Fibroblast of skin of left biceps (primary cell): ENCODE results near the gene PITRM1.

Source experiments
- DNase-seq, 2 experiments: peaks; one replicate each; pipeline ENCODE4 v3.0.0-alpha.2; 2013; ENCODE audit warnings: low read depth in 2 of 2

The PITRM1 gene

GRCh38 chr10:3167611-3168330 lies 4.8 kb downstream of the PITRM1 start:
- no peak for DNase-seq

GRCh38 chr10:3166496-3167290 lies 5.9 kb downstream of the PITRM1 start:
- DNase-seq: no peak

DNA sequence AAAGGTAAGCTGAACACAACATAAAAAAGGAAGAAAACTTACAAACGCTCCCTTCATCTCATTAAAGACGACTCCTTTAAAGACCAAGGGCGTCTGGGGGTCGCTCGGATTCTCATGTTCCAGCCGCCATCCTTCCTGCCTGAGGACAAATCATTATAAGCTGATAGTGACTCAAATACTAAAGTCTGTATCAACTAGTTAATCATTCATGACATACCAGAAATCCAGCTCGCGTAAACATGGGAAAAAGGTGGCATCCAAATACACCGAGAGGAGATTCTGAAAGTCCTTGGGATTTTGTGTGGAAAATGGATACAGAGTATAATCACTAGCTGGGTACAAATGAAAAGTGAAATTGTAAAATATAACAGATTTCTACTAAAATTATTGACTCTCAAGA lies 7.4 kb downstream of the PITRM1 start:
- no peak for DNase-seq

- no peak for DNase-seq
Measured at GRCh38 chr10:3163879-3164278, 8.7 kb downstream of the PITRM1 start.

GRCh38 chr10:3162533-3162932 lies 10.0 kb downstream of the PITRM1 start:
- DNase-seq: no peak

DNA sequence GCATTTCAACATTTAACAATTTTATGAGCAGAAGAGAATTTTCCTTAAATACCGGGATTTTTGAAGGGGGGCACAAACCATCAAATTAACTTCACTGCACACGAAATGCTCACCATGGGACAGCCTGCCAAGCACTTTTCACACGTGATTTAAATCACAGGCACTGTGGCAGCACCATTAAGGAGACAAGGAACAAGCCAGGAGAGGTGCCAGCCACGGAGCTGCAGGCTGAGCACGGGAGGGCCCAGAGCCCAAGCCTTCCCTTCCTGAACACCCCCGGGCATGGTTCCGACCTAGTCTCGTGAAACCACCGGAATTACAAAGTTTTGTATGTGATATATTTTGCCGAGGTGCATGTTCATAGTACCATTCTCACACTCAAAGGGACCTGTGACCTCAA lies 13.4 kb downstream of the PITRM1 start:
- DNase-seq: no peak

- no peak for DNase-seq
Measured at GRCh38 chr10:3154666-3155065, 17.9 kb downstream of the PITRM1 start.

- no peak for DNase-seq
Measured at GRCh38 chr10:3152566-3152935, 20.0 kb downstream of the PITRM1 start.

DNA sequence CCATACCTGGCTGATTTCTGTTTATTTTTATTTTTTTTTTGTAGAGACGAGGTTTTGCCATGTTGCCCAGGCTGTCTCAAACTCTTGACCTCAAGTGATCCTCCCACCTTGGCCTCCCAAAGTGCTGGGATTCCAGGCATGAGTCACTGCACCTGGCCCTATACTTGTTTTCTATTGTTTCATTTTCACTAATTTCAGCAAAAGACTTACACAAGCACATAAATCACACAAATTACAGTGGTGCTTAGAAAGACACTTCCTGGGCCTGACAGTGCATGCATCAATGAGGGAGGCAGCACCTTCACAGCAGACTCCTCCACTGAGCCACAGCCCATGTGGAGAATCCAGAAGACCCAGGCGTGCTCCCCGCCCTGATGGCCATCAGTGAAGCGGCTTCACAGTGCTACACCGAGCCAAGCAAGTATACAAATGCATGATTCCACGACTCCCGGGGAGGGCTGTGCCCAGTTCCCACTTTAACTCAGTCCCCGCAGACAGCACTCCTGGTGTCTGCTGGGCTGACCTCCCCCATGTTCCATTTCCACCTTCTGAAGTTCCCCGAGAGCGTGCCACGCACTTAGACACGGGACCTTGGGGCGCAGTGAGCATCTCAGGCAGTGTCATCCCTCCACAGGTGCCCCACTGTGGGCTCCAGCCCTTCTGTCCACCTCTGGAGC lies 20.6 kb downstream of the PITRM1 start:
- no peak for DNase-seq

DNA sequence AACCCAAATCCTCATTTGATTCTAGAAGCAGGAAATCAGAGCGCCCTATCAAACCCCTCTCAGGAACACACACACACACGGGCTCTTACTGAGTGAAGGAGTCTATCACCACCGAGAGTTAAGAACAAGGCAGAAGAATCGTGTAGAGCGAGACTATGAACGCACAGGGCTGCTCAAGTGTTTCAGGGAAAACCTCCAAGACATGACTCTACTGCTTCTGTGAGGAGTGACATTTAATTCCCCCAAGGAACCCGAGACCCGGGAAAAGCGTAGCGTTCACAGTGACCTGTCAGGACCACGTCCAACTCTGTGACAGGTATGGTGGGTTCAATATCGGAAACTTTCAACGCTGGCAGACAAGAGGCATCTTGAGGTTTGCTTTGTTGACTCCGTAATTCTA lies 21.6 kb downstream of the PITRM1 start:
- no peak for DNase-seq

DNA sequence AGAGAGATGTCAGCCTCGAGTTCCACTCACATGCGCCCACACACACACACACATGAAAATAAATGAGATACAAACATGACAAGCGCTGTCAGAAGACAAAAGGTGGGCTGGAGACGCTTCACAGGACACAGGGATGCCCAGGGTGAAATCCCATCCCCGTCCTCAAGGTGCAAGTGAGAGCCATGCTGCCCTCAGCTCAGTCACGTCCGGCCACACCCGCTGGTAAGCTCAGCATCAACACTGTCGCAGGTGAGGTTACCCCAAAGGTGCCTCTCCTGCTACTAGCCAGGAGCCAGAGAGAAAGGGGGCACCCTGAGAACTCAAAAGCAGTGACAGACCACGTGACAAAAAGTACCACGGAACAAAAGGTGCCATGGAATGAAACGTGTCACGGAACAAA lies 22.2 kb downstream of the PITRM1 start:
- DNase-seq: no peak

- no peak for DNase-seq
Measured at GRCh38 chr10:3149918-3150317, 22.7 kb downstream of the PITRM1 start.

- no peak for DNase-seq
Measured at GRCh38 chr10:3148994-3149393, 23.6 kb downstream of the PITRM1 start.

DNA sequence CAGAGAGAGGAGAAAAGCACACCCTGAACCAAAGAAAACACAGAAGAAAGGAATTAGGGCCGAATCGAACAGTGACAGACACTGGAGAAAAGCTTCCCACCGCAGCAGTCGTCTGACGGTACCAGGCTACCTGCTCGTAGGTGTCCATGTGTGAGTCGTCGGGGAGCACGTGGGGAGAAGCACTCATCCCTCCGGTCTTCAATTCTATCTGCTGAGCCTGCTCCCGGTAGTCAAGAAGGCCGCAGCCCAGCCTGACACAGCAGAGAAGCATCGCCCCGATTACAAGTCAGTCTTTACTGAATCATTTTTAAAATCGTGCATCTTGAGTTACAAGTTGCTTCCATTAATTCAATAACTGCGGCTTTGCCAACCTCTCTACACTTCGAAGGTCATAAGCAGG lies 24.5 kb downstream of the PITRM1 start:
- no peak for DNase-seq

- no peak for DNase-seq
Measured at GRCh38 chr10:3147117-3147820, 25.3 kb downstream of the PITRM1 start.

DNA sequence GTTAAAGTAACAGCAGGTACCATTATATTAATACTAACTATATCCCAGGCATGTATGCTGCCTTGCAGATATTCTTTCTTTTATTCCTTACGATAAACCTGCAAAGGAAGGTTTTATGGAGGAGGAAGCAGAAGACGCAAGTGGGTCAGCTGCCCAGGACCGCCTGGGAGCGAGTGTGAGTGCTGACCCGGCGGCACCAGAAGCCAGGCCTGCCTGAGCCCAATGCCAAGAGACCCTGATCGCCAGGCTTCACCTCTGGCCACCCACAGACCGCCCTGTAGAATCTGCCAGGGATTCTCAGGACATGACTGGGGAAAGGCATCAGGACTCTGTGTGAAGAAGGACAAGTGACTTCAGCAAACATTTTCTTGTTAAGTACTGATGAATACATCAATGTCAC lies 26.3 kb downstream of the PITRM1 start:
- no peak for DNase-seq

- no peak for DNase-seq
Measured at GRCh38 chr10:3145366-3145765, 27.2 kb downstream of the PITRM1 start.

- no peak for DNase-seq
Measured at GRCh38 chr10:3143791-3144434, 28.7 kb downstream of the PITRM1 start.

DNA sequence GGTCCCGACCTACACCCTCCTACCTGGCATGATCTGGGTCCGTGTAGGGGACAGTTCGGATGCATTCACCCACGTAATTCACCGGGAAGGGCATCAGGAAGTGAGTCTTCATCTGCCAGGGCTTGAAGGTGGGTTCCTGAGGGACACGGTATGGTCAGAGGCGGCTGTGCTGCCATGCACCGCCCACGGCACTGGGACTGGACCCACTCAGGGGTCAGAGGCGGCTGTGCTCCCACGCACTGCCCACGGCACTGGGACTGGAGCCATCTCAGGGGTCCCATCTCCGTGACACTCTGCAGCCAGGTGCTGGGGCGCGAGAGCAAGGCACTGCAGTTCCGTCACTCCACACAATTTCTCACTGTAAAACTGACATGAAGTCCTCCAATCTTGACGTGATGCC lies 29.2 kb downstream of the PITRM1 start:
- no peak for DNase-seq

- no peak for DNase-seq
Measured at GRCh38 chr10:3142146-3142875, 30.3 kb downstream of the PITRM1 start.
